Body of pancreas (tissue), 4 donors: Measurements from ENCODE around the gene PPP1R15A. TPM values are rescaled to one million over a fixed set of nuclear protein-coding genes. Genes with fewer than 3 reads are reported as not detected.
"Not testable (repeated sequence)": the region's sequence is repeated elsewhere in the genome, so short reads cannot be mapped to it uniquely, and the experiment has no call there.

Experiments
- ATAC-seq: fragments of 150-250 bp; one replicate; pipeline ENCODE4 v1.9.1; 2016
- DNase-seq, 4 donors: peaks; one replicate each; pipeline ENCODE4 v3.0.0-alpha.2; 2019
- H3K27ac ChIP-seq, 4 donors: fragments of 200-600 bp; sonication (generic); 1 replicate in 3 of 4; 2 replicates in 1 of 4; pipeline versions ENCODE4 v1.5.1 to v1.6.1; 2016 to 2019; ENCODE audit warnings: mild to moderate bottlenecking in 1 of 4, mixed read lengths in 1 of 4, moderate library complexity in 1 of 4
- H3K27me3 ChIP-seq, 2 donors: fragments of 200-600 bp; sonication (generic); one replicate each; pipeline ENCODE4 v1.6.0; 2016; ENCODE audit warnings: mild to moderate bottlenecking in 1 of 2
- H3K36me3 ChIP-seq, 2 donors: fragments of 200-600 bp; sonication (generic); replicated peaks in 1 of 2; 2 replicates each; pipeline ENCODE4 v1.5.1; 2016; ENCODE audit warnings: low read depth in 2 of 2; ENCODE audit not compliant: insufficient read depth in 1 of 2
- H3K4me1 ChIP-seq: fragments of 200-600 bp; sonication (generic); one replicate; pipeline ENCODE4 v1.6.0; 2016
- H3K4me3 ChIP-seq, 2 donors: fragments of 200-600 bp; sonication (generic); 1 replicate in 1 of 2; 2 replicates in 1 of 2; pipeline ENCODE4 v1.5.1; 2016 to 2019
- H3K9me3 ChIP-seq, 3 donors: fragments of 200-600 bp; sonication (generic); 1 replicate in 2 of 3; 2 replicates in 1 of 3; pipeline ENCODE4 v1.5.1; 2016
- CTCF ChIP-seq, 7 experiments: fragments of 450-650 bp in 4 of 7; fragments of 200-600 bp in 3 of 7; sonication (generic) in 3 of 7; IDR thresholded peaks; one replicate each; pipeline ENCODE4 v1.5.1; 2016 to 2019; ENCODE audit warnings: antibody characterized with exemption in 7 of 7
- POLR2A ChIP-seq, 3 donors: fragments of 450-650 bp; IDR thresholded peaks; one replicate each; pipeline ENCODE4 v1.6.1; 2016; ENCODE audit warnings: antibody characterized with exemption in 3 of 3, mild to moderate bottlenecking in 2 of 3
- WGBS, 2 donors: methylation state at CpG; one replicate each; pipeline ENCODE4 v1.1.5; 2017; 5-methylcytosine and 5-hydroxymethylcytosine counted together
- intact Hi-C: fragments of 100-400 bp; cut with DNase I; formaldehyde crosslinking; loops from one replicate; pipeline ENCODE4 v1.15.1; 2023
- total RNA-seq, 2 donors: library from RNA; depleted of rRNA; stranded (reverse); fragments of >200 nt; gene quantifications; one replicate each; pipeline ENCODE4 v1.1.0, GENCODE V29; 2016

Gene PPP1R15A
- total RNA-seq, 2 donors from 2014 or later: 17.9 to 49.4 TPM

DNA sequence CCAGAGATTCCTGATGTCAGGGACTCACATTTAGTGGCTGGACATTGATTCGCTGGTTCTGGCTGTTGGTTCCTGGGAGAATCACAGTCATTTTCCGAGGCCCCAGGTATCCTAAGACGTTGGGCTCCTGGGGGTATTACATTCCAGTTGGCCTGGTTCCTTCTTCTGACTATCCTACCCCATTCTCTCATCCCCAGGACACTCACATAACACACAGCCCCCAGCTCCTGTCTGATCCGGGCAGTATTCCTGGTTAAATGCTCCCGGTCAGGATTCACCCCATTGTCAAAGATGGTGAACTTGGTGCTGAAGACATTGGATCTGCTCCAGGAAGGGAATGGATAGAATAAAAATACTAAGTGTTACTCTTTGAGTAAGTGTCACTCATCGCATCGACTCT, 11.5 kb downstream of the PPP1R15A start:
- WGBS, 2 donors: 91 to 92% methylated on average over 7 of the region's 7 CpGs
- H3K27ac ChIP-seq: no peak overlapping the region
- no peak overlapping the region for H3K4me3 ChIP-seq
- H3K36me3 ChIP-seq: no peaks in the 10 kb centered on the region
- no peaks in the 10 kb centered on the region for H3K4me1 ChIP-seq
- no peaks in the 10 kb centered on the region for H3K9me3 ChIP-seq
- TF ChIP-seq POLR2A (IDR thresholded peaks at IDR 0.05): no peak
- no peak for TF ChIP-seq CTCF (IDR thresholded peaks at IDR 0.05)
- no peaks in the 10 kb centered on the region for H3K27me3 ChIP-seq
- DNase-seq (no peak), ATAC-seq (no peak)
- intact Hi-C loops: no loop called here

DNA sequence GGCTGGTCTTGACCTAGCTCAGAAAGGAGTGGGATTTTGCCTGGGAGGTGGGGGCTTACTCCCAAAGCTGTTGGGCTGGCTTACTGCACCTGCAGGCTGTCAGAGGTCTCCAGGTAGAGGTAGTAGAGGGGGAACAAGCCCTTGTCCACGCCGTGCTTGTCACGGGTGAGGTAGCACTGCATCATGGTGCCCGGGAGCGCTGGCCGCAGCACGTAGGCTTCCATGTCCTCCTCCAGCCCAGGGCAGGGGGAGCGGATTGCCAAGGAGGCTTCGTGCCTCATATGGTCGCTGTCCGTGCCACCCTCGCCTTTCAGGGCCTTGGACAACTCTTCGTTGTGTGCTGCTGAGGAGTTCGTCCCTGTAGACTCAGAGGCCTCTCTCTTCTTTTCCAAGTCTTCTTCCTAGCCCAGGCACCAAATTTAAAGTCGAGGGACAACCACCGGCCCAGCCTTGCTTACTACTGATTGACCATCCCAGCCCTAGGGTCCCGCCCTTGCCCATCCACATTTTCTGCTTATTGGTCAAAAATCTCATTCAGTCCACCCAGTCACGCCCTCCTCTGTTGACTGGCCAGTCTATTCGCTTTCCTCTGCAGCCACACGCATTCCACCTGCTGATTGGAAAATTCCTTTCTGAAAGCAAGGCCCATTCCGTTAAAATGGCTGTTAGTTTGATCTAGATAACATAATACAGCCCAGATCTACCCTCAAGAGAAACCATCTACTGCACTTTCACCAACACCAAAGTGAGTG, 15.8 kb downstream of the PPP1R15A start:
- no peak overlapping the region for H3K4me3 ChIP-seq
- H3K36me3 ChIP-seq: no peaks in the 10 kb centered on the region
- no peaks in the 10 kb centered on the region for H3K27me3 ChIP-seq
- H3K27ac ChIP-seq: no peak overlapping the region
- no peak for TF ChIP-seq POLR2A (IDR thresholded peaks at IDR 0.05)
- TF ChIP-seq CTCF (IDR thresholded peaks at IDR 0.05): no peak
- ATAC-seq (no peak), DNase-seq (no peak)
- no peaks in the 10 kb centered on the region for H3K4me1 ChIP-seq
- intact Hi-C loops: no loop called here
- no peaks in the 10 kb centered on the region for H3K9me3 ChIP-seq
- WGBS, 2 donors: 75 to 86% methylated on average over 12 to 21 of the region's 21 CpGs

DNA sequence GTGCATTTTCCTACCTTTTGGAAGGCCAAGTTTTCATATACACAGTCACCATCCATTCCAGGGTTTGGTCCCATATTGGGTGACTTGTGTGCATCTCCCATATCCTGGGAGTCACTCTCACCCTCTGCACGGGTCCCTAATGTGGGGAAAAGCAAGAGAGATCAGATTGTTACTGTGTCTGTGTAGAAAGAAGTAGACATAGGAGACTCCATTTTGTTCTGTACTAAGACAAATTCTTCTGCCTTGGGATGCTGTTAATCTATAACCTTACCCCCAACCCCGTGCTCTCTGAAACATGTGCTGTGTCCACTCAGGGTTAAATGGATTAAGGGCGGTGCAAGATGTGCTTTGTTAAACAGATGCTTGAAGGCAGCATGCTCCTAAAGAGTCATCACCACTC, 17.3 kb downstream of the PPP1R15A start:
- H3K27me3 ChIP-seq, DNase-seq, H3K9me3 ChIP-seq, H3K27ac ChIP-seq, intact Hi-C loops, H3K4me3 ChIP-seq, ATAC-seq, H3K4me1 ChIP-seq, H3K36me3 ChIP-seq: not testable (repeated sequence)
- WGBS, 2 donors: 48 to 80% methylated on average over 2 to 3 of the region's 3 CpGs

- 59 to 75% methylated on average over 4 of the region's 4 CpGs for WGBS, 2 donors
- intact Hi-C loops: no loop called here
- no peaks in the 10 kb centered on the region for H3K4me1 ChIP-seq
- no peaks in the 10 kb centered on the region for H3K36me3 ChIP-seq
- TF ChIP-seq POLR2A (IDR thresholded peaks at IDR 0.05): no peak
- H3K27ac ChIP-seq: no peak overlapping the region
- H3K9me3 ChIP-seq: no peaks in the 10 kb centered on the region
- DNase-seq: no peak
- H3K4me3 ChIP-seq: no peak overlapping the region
- no peak for ATAC-seq
- H3K27me3 ChIP-seq: no peaks in the 10 kb centered on the region
Observed at GRCh38 chr19:48890551-48890950, 18.3 kb downstream of the PPP1R15A start.

DNA sequence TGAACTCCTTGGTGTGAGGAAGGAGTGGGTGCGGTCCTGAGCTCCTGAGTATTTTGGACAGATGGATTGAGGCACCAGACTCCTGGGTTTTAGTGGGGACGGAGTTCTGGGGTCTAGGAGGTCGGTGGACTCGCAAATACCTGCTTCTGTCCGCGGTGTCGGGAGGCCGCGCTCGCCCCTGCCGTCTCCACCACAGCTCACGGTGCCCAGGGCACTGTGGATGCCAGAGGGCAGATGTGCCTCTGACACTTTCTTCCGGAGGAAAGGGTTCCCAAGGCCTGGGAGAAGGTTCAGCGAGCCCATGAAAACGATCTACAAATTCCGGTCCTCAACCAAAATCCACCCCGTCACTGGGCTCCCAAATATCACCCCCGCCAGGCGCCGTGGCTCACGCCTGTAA, 23.0 kb downstream of the PPP1R15A start:
- no peak for TF ChIP-seq CTCF (IDR thresholded peaks at IDR 0.05)
- no peaks in the 10 kb centered on the region for H3K27me3 ChIP-seq
- no peaks in the 10 kb centered on the region for H3K9me3 ChIP-seq
- intact Hi-C loops: no loop called here
- 55 to 64% methylated on average over 21 of the region's 21 CpGs for WGBS, 2 donors
- DNase-seq (no peak), ATAC-seq (no peak)
- H3K4me1 ChIP-seq: no peaks in the 10 kb centered on the region
- no peaks in the 10 kb centered on the region for H3K36me3 ChIP-seq
- H3K27ac ChIP-seq: no peak overlapping the region
- H3K4me3 ChIP-seq: no peak overlapping the region

DNA sequence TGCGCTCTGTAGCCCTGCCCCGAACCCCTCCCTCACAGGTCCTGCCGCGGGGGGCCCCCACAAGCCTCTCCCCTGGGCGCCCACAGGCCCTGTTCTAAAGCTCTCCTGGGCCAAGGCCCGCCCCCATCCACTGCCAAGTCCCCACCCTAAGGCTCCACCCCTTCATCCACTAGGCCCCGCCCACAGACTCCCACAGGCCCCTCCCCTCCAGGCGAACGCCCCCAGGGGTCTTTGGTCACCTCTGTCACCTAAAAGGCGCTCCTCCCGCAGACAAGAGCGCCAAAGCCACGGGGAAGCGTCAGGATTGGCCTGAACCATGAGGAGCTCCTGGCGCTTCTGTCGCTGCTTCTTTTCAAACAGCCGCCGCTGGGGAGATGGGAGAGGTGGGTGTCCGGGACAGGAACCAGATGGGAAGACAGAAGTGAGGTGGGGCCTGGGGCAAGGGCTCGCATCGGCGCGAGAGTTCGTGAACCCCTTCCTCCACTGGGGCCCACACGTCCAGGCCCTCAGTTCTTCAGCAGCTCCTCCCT, 24.0 kb downstream of the PPP1R15A start:
- H3K27me3 ChIP-seq: no peaks in the 10 kb centered on the region
- WGBS, 2 donors: 24 to 53% methylated on average over 20 to 25 of the region's 25 CpGs
- TF ChIP-seq POLR2A (IDR thresholded peaks at IDR 0.05) (peak in 2 of 3 donors; percentile 18 to 32), CTCF (IDR thresholded peaks at IDR 0.05) (no peak)
- intact Hi-C loops: no loop called here
- peak in 3 of 4 donors; percentile 39 to 69 (median 68) for DNase-seq
- H3K4me3 ChIP-seq: no peak overlapping the region
- peak overlapping the region in 2 of 4 donors; percentile 40 to 45 for H3K27ac ChIP-seq
- H3K4me1 ChIP-seq: peaks cover 8% of the 10 kb centered on the region
- no peaks in the 10 kb centered on the region for H3K9me3 ChIP-seq
- H3K36me3 ChIP-seq: no peaks in the 10 kb centered on the region
- ATAC-seq: peak; percentile 34
